T-cell (primary cell): ENCODE data around the gene FSTL4. TPM values are rescaled to one million over a fixed set of nuclear protein-coding genes. Genes with fewer than 3 reads are reported as not detected.

Experiments used
- ATAC-seq, 4 experiments: fragments of 200-7000 bp in 3 of 4; fragments of 150-1000 bp in 1 of 4; cut with Tn5 transposase; replicated peaks in 1 of 4; 1 replicate in 3 of 4; 2 replicates in 1 of 4; pipeline ENCODE4 v1.10.0; 2021; ENCODE audit warnings: moderate library complexity in 3 of 4, mild to moderate bottlenecking in 2 of 4, moderate number of reproducible peaks in 1 of 4
- CTCF ChIA-PET, 2 donors: fragments of 300-600 bp; sonication (Branson Sonifier 250); formaldehyde crosslinking; loops; one replicate each; lab custom pipeline; 2022; ENCODE audit warnings: antibody characterized with exemption in 2 of 2; lab: Charles Lee
- POLR2A ChIA-PET, 2 donors: fragments of 300-600 bp; sonication (Branson Sonifier 250); formaldehyde crosslinking; loops; one replicate each; lab custom pipeline; 2022; ENCODE audit warnings: antibody characterized with exemption in 2 of 2; lab: Charles Lee
- DNase-seq, 35 experiments: peaks; one replicate each; pipeline versions ENCODE4 v3.0.0 to v3.0.0-alpha.2; 2013 to 2023
- H3K27ac ChIP-seq: one replicate; pipeline ENCODE4 v1.5.1; 2013; ENCODE audit warnings: low read length
- H3K27me3 ChIP-seq, 2 experiments: replicated peaks in 1 of 2; 1 replicate in 1 of 2; 2 replicates in 1 of 2; pipeline versions ENCODE4 v1.6.1 to v1.7.0; 2013; ENCODE audit warnings: low read length in 1 of 2, mixed read lengths in 1 of 2; ENCODE audit not compliant: control insufficient read depth in 2 of 2, insufficient read depth in 2 of 2; ENCODE audit errors: extremely low read depth in 1 of 2
- H3K36me3 ChIP-seq, 2 donors: 1 replicate in 1 of 2; 2 replicates in 1 of 2; pipeline versions ENCODE4 v1.6.1 to v1.7.0; 2013; ENCODE audit warnings: low read length in 1 of 2; ENCODE audit not compliant: control insufficient read depth in 2 of 2, insufficient read depth in 1 of 2; ENCODE audit errors: extremely low read depth in 1 of 2
- H3K4me1 ChIP-seq, 2 experiments: 1 replicate in 1 of 2; 2 replicates in 1 of 2; pipeline versions ENCODE4 v1.6.1 to v1.7.0; 2013; ENCODE audit warnings: low read length in 2 of 2, mixed read lengths in 1 of 2; ENCODE audit not compliant: insufficient read depth in 2 of 2, control insufficient read depth in 1 of 2; ENCODE audit errors: extremely low read depth in 1 of 2
- H3K4me3 ChIP-seq, 2 donors: 1 replicate in 1 of 2; 2 replicates in 1 of 2; pipeline versions ENCODE4 v1.5.1 to v1.7.0; 2013; ENCODE audit warnings: mild to moderate bottlenecking in 2 of 2, low read length in 1 of 2, moderate library complexity in 1 of 2; ENCODE audit not compliant: control insufficient read depth in 1 of 2; ENCODE audit errors: extremely low read depth in 1 of 2
- H3K9me3 ChIP-seq: 2 replicates; pipeline ENCODE4 v1.7.0; 2013
- H3K27ac Mint-ChIP-seq, 2 donors: one replicate each; pipeline ENCODE4 v1.8.0; 2020 to 2021; ENCODE audit warnings: mild to moderate bottlenecking in 2 of 2, mixed read lengths in 2 of 2
- H3K27me3 Mint-ChIP-seq, 2 donors: one replicate each; pipeline ENCODE4 v1.8.0; 2021 to 2022; ENCODE audit warnings: mixed read lengths in 2 of 2
- H3K36me3 Mint-ChIP-seq: one replicate; pipeline ENCODE4 v1.8.0; 2021; ENCODE audit warnings: mixed read lengths
- H3K4me1 Mint-ChIP-seq, 3 donors: one replicate each; pipeline ENCODE4 v1.8.0; 2020 to 2022; ENCODE audit warnings: mixed read lengths in 3 of 3, mild to moderate bottlenecking in 1 of 3
- H3K4me3 Mint-ChIP-seq, 3 donors: one replicate each; pipeline ENCODE4 v1.8.0; 2020 to 2022; ENCODE audit warnings: mild to moderate bottlenecking in 3 of 3, mixed read lengths in 3 of 3, moderate library complexity in 3 of 3
- H3K9me3 Mint-ChIP-seq, 3 donors: one replicate each; pipeline ENCODE4 v1.8.0; 2020 to 2022; ENCODE audit warnings: mixed read lengths in 3 of 3
- WGBS: methylation state at CpG from one replicate; pipeline ENCODE4 v1.1.5; 2013; ENCODE audit warnings: missing lambda C conversion rate; ENCODE audit not compliant: insufficient coverage; 5-methylcytosine and 5-hydroxymethylcytosine counted together
- total RNA-seq, 35 experiments: library from RNA in 6 of 35; stranded (reverse) in 6 of 35; fragments of 120-200 nt in 1 of 35; gene quantifications; one replicate each; pipeline versions ENCODE4 v1.2.1 to v1.2.4 and lab custom pipeline; 2013 to 2026

FSTL4 gene
- total RNA-seq, 5 donors from 2014 or later (not counting 1 experiment from before 2014, with no cell fraction given), result 1.6 TPM; not detected in 3

DNA sequence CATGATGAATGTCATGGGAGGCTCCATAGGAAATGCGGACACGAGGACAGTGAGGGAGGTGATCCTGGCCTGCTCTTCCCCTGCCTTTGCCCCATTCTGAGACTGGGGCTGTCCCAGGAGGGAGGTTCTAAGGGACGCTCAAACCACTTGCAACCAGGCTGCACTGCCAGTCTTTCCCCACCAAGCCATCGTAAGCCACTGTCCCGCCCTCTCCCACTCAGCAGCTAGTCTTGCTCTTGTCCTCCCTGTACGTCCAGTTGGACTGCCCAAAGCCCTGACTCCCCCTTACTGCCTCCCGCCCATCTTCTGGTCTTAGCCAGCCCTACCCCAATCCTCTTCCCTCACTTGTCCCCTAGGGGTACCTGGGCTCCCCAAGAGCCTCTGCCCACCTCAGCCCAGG is 115.7 kb downstream of the FSTL4 start:
- Mint-ChIP-seq H3K27ac (no peak overlapping the region), H3K4me3 (no peak overlapping the region), H3K27me3 (peaks cover 12 to 18% of the 10 kb centered on the region in 2 donors), H3K36me3 (no peaks in the 10 kb centered on the region), H3K9me3 (no peaks in the 10 kb centered on the region), H3K4me1 (no peaks in the 10 kb centered on the region)
- CTCF ChIA-PET, result no interaction called here
- peaks cover 0 to 17% of the 10 kb centered on the region in 2 experiments for H3K27me3 ChIP-seq
- no peak for DNase-seq
- no peak overlapping the region for H3K4me3 ChIP-seq
- POLR2A ChIA-PET, result no interaction called here
- no peaks in the 10 kb centered on the region for H3K36me3 ChIP-seq
- no peak for ATAC-seq
- H3K4me1 ChIP-seq, result no peaks in the 10 kb centered on the region
- 80% methylated on average over 4 of the region's 7 CpGs for whole genome bisulfite sequencing
- no peak overlapping the region for H3K27ac ChIP-seq
- H3K9me3 ChIP-seq, result no peaks in the 10 kb centered on the region

DNA sequence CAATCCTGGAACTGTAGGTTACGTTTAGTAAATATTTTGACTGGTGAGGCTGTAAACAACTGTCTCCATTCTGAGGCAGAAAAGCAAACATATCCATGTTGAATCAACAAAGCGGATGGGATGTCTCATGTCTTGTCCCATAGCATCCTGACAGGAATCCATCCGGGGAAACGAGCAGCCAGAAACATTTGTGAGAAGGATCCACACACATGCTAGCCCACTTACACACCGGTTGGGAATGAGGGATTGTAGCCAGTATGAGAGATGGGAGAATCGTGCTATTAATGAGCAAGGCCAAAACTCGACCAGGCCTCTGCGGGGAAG is 117.5 kb downstream of the FSTL4 start:
- Mint-ChIP-seq H3K4me1 (no peaks in the 10 kb centered on the region), H3K27ac (no peak overlapping the region), H3K9me3 (peaks cover 0 to 4% (median 0%) of the 10 kb centered on the region in 3 donors), H3K36me3 (no peaks in the 10 kb centered on the region), H3K27me3 (peaks cover 12 to 15% of the 10 kb centered on the region in 2 donors), H3K4me3 (no peak overlapping the region)
- peaks cover 0 to 17% of the 10 kb centered on the region in 2 experiments for H3K27me3 ChIP-seq
- H3K36me3 ChIP-seq, result no peaks in the 10 kb centered on the region
- no peaks in the 10 kb centered on the region for H3K9me3 ChIP-seq
- no peak overlapping the region for H3K27ac ChIP-seq
- DNase-seq (no peak), ATAC-seq (no peak)
- POLR2A ChIA-PET, result no interaction called here
- no peaks in the 10 kb centered on the region for H3K4me1 ChIP-seq
- no CpG with 5 or more reads among the region's 8 CpGs for WGBS
- CTCF ChIA-PET, result no interaction called here
- H3K4me3 ChIP-seq, result no peak overlapping the region

DNA sequence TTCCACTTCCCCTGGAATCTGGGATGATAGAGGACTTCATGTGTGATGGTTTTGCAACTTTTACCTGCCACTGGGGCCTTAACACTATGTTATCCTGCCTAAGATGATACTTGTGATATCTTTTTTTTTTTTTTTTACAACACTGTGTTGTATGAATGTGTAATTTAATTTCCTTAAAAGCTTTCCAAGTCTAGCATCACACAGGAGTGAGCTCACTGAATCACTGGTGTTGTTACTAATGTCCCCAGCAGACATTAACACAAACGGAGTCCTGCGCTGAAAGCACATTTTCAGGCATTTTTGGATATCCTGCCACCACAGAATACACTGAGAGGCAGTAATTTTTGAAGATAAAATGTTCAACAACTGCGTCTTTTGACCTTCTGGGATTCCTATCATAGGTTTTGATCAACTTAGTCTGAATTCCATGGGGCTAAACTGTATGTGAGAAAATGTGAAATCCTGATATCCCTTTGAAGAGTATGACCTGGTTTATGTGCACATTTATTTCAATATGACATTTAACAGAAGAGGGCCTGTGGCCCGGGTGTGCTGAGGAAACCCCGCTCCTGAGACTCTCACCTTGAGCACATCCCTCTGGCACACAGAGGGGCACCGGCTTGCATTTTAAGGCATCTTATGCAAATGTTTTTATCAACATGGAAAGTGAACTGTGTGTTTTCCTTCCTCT is 118.0 kb downstream of the FSTL4 start:
- no peaks in the 10 kb centered on the region for H3K4me1 Mint-ChIP-seq
- Histone ChIP-seq H3K9me3 (no peaks in the 10 kb centered on the region), H3K4me1 (no peaks in the 10 kb centered on the region), H3K4me3 (no peak overlapping the region), H3K36me3 (no peaks in the 10 kb centered on the region), H3K27me3 (peaks cover 0 to 17% of the 10 kb centered on the region in 2 experiments), H3K27ac (no peak overlapping the region)
- peaks cover 12 to 15% of the 10 kb centered on the region in 2 donors for H3K27me3 Mint-ChIP-seq
- POLR2A ChIA-PET, result no interaction called here
- H3K36me3 Mint-ChIP-seq, result no peaks in the 10 kb centered on the region
- no peak for ATAC-seq
- CTCF ChIA-PET, result no interaction called here
- peaks cover 0 to 4% (median 0%) of the 10 kb centered on the region in 3 donors for H3K9me3 Mint-ChIP-seq
- no CpG with 5 or more reads among the region's 6 CpGs for WGBS
- no peak overlapping the region for H3K27ac Mint-ChIP-seq
- H3K4me3 Mint-ChIP-seq, result no peak overlapping the region
- no peak for DNase-seq

DNA sequence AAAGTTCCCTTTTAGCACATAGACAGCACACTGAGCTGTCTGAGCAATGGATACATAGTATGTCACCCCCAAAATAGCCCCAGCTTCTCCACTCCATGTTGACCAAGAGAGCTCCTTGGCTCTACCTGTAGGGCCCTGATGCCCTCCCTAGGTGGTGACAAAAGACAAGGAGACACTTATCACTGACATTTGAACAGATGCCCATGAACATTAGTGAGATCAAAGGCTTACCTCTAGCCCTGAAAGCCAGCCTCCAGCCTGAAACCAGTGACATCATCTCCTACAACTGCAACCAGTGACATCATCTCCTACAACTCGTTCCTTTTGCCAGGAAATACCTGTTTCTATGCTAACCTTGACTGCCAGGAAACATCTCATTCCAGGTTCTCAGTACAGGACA is 122.7 kb downstream of the FSTL4 start:
- H3K27me3 Mint-ChIP-seq, result peaks cover 0 to 4% of the 10 kb centered on the region in 2 donors
- peaks cover 0 to 3% of the 10 kb centered on the region in 2 experiments for H3K27me3 ChIP-seq
- H3K36me3 Mint-ChIP-seq, result no peaks in the 10 kb centered on the region
- H3K9me3 ChIP-seq, result no peaks in the 10 kb centered on the region
- no peaks in the 10 kb centered on the region for H3K4me1 ChIP-seq
- peaks cover 0 to 4% (median 0%) of the 10 kb centered on the region in 3 donors for H3K9me3 Mint-ChIP-seq
- H3K27ac Mint-ChIP-seq, result no peak overlapping the region
- ChIA-PET CTCF (no interaction called here), POLR2A (no interaction called here)
- peak in 1 of 35 experiments; percentile 13 for DNase-seq
- H3K27ac ChIP-seq, result no peak overlapping the region
- no peaks in the 10 kb centered on the region for H3K36me3 ChIP-seq
- no peak overlapping the region for H3K4me3 ChIP-seq
- peak in 1 of 4 experiments; percentile 51 for ATAC-seq
- 17% methylated on average over 1 of the region's 1 CpG for WGBS
- H3K4me3 Mint-ChIP-seq, result no peak overlapping the region
- H3K4me1 Mint-ChIP-seq, result no peaks in the 10 kb centered on the region

DNA sequence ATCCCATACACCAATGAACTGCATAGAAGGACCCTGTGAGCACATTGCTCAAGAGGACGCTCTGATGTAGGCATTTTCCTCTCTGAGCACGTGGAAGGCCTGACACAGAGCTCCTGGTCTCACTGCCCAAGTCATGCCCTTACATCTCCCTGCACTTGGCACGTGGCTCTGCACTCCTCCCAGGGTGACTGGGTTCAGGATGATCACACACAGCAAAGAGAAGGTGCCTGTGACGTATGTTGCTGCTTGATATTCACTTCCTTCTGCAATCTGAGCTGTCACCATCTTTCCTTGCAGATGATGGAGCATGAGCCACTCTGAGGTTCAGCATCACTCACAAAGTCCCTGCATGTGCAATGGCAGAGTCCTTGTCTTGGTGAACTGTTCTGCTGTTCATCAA is 125.2 kb downstream of the FSTL4 start:
- H3K4me1 Mint-ChIP-seq, result no peaks in the 10 kb centered on the region
- no peaks in the 10 kb centered on the region for H3K4me1 ChIP-seq
- H3K27me3 Mint-ChIP-seq, result peaks cover 0 to 4% of the 10 kb centered on the region in 2 donors
- no peak overlapping the region for H3K27ac Mint-ChIP-seq
- no peak for ATAC-seq
- no peak overlapping the region for H3K27ac ChIP-seq
- peaks cover 0 to 3% of the 10 kb centered on the region in 2 experiments for H3K27me3 ChIP-seq
- CTCF ChIA-PET, result interaction anchor here in 1 of 2 donors (1.0 kb wide), 1 partner anchor 382 kb away, joined by 4 read pairs; no protein-coding TSS in a partner anchor
- 47% methylated on average over 4 of the region's 4 CpGs for WGBS
- no peak overlapping the region for H3K4me3 ChIP-seq
- H3K36me3 ChIP-seq, result no peaks in the 10 kb centered on the region
- POLR2A ChIA-PET, result interaction anchor here in 1 of 2 donors (0.6 kb wide), 1 partner anchor 143 kb away, joined by 3 read pairs; no protein-coding TSS in a partner anchor
- H3K36me3 Mint-ChIP-seq, result no peaks in the 10 kb centered on the region
- DNase-seq, result no peak
- H3K9me3 ChIP-seq, result no peaks in the 10 kb centered on the region
- H3K9me3 Mint-ChIP-seq, result peaks cover 0 to 4% (median 0%) of the 10 kb centered on the region in 3 donors
- H3K4me3 Mint-ChIP-seq, result no peak overlapping the region

DNA sequence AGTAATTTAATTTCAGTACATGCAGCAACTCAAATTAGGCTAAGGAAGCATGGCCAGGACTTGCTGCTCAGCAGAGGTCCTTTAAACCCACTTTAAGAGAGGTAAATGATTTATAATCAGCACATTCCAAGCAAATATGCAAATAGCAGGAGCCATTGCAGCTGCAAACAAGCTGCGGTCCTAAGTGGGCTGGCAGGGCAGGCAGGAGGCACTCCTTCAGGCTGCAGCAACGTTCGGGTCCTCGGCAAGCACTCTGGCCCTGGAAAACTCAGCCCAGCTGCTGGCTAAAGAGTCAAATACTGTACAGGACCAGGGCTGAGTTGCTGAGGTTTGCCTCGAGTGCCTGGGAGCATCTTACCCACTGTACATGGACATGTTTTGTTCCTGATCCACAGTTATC is 126.9 kb downstream of the FSTL4 start:
- H3K9me3 Mint-ChIP-seq, result no peaks in the 10 kb centered on the region
- DNase-seq, result no peak
- H3K27me3 ChIP-seq, result peaks cover 0 to 3% of the 10 kb centered on the region in 2 experiments
- H3K27ac Mint-ChIP-seq, result no peak overlapping the region
- no peak for ATAC-seq
- 77% methylated on average over 4 of the region's 5 CpGs for WGBS
- POLR2A ChIA-PET, result interaction anchor here in 1 of 2 donors (0.7 kb wide), 1 partner anchor 468 kb away, joined by 3 read pairs; no protein-coding TSS in a partner anchor
- H3K36me3 Mint-ChIP-seq, result no peaks in the 10 kb centered on the region
- H3K4me3 ChIP-seq, result no peak overlapping the region
- no peak overlapping the region for H3K27ac ChIP-seq
- no peaks in the 10 kb centered on the region for H3K4me1 ChIP-seq
- H3K9me3 ChIP-seq, result no peaks in the 10 kb centered on the region
- H3K36me3 ChIP-seq, result no peaks in the 10 kb centered on the region
- CTCF ChIA-PET, result no interaction called here
- H3K4me3 Mint-ChIP-seq, result no peak overlapping the region
- H3K4me1 Mint-ChIP-seq, result no peaks in the 10 kb centered on the region
- H3K27me3 Mint-ChIP-seq, result peaks cover 0 to 4% of the 10 kb centered on the region in 2 donors
